Uterus (tissue), 4 donors: ENCODE data around the gene ASB2. TPM values are rescaled to one million over a fixed set of nuclear protein-coding genes. Genes with fewer than 3 reads are reported as not detected.
A peak's percentile ranks its signal among the peaks of the same experiment; 100 is the strongest.

Experiments used
- DNase-seq, 2 donors: peaks; one replicate each; pipeline ENCODE4 v3.0.0-alpha.2; 2019 to 2020
- H3K27ac ChIP-seq, 2 donors: fragments of 200-600 bp; sonication (generic); 1 replicate in 1 of 2; 2 replicates in 1 of 2; pipeline ENCODE4 v1.5.1; 2016 to 2018
- H3K27me3 ChIP-seq, 2 donors: fragments of 200-600 bp; sonication (generic); one replicate each; pipeline ENCODE4 v1.5.1; 2018 to 2019; ENCODE audit warnings: control low read depth in 1 of 2
- H3K36me3 ChIP-seq, 2 donors: fragments of 200-600 bp; sonication (generic); one replicate each; pipeline ENCODE4 v1.5.1; 2019; ENCODE audit warnings: control low read depth in 1 of 2
- H3K4me1 ChIP-seq, 2 donors: fragments of 200-600 bp; sonication (generic); one replicate each; pipeline ENCODE4 v1.5.1; 2018 to 2019; ENCODE audit warnings: control low read depth in 1 of 2
- H3K4me3 ChIP-seq, 2 donors: fragments of 200-600 bp; sonication (generic); 1 replicate in 1 of 2; 2 replicates in 1 of 2; pipeline ENCODE4 v1.5.1; 2018 to 2019; ENCODE audit warnings: mild to moderate bottlenecking in 1 of 2
- H3K9me3 ChIP-seq, 2 donors: fragments of 200-600 bp; sonication (generic); one replicate each; pipeline ENCODE4 v1.5.1; 2019; ENCODE audit warnings: control low read depth in 1 of 2
- POLR2A ChIP-seq, 2 donors: fragments of 450-650 bp; IDR thresholded peaks; one replicate each; pipeline ENCODE4 v1.6.1; 2016; ENCODE audit warnings: antibody characterized with exemption in 2 of 2, mild to moderate bottlenecking in 1 of 2, moderate library complexity in 1 of 2
- intact Hi-C: fragments of 100-400 bp; cut with DNase I; formaldehyde crosslinking; loops from one replicate; pipeline ENCODE4 v1.15.1; 2023; ENCODE audit warnings: low total_unique reads
- total RNA-seq, 4 donors: library from RNA; depleted of rRNA in 3 of 4; stranded (reverse); fragments of >200 nt in 3 of 4; gene quantifications; one replicate each; pipeline versions ENCODE4 v1.1.0 to v1.2.4, GENCODE V29; 2014 to 2023
- TF ChIP-seq, protein P1 (sequence below), 4 experiments: fragments of 200-600 bp in 2 of 4; fragments of 450-650 bp in 2 of 4; sonication (generic) in 2 of 4; IDR thresholded peaks; one replicate each; pipeline ENCODE4 v1.5.1; 2016 to 2019; ENCODE audit warnings: antibody characterized with exemption in 4 of 4, mild to moderate bottlenecking in 2 of 4, moderate library complexity in 1 of 4
- donor health status: DM: yes; HTN: yes; CAD: no.

ASB2 gene
- total RNA-seq, 4 donors from 2014 or later = 11.8 to 84.1 (median 21.0) TPM

DNA sequence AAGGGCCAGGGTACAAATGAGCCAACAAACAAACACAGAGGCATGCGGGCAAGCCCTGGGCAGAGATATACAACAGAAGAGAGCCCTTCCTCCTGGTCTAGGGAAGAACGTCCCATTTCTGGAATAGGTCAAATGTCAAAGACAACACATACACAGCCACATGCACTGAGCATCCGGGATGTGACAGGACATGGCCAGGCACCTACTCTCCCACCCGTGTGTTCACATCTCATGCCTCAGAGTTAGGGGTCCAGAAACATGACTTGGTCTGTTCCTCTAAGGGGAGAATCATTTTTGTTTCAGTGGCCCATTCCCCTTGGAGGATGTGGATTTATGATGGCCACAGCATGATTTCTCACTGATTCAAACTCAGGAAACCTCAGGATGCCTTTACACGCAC lies 801 bp upstream of the ASB2 start:
- DNase-seq = no peak
- H3K9me3 ChIP-seq = no peaks in the 10 kb centered on the region
- no peaks in the 10 kb centered on the region for H3K36me3 ChIP-seq
- intact Hi-C loops = no loop called here
- peaks cover 0 to 4% of the 10 kb centered on the region in 2 donors for H3K4me1 ChIP-seq
- no peak for TF ChIP-seq POLR2A (IDR thresholded peaks at IDR 0.05)
- TF ChIP-seq, protein P1, sequence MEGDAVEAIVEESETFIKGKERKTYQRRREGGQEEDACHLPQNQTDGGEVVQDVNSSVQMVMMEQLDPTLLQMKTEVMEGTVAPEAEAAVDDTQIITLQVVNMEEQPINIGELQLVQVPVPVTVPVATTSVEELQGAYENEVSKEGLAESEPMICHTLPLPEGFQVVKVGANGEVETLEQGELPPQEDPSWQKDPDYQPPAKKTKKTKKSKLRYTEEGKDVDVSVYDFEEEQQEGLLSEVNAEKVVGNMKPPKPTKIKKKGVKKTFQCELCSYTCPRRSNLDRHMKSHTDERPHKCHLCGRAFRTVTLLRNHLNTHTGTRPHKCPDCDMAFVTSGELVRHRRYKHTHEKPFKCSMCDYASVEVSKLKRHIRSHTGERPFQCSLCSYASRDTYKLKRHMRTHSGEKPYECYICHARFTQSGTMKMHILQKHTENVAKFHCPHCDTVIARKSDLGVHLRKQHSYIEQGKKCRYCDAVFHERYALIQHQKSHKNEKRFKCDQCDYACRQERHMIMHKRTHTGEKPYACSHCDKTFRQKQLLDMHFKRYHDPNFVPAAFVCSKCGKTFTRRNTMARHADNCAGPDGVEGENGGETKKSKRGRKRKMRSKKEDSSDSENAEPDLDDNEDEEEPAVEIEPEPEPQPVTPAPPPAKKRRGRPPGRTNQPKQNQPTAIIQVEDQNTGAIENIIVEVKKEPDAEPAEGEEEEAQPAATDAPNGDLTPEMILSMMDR (IDR thresholded peaks at IDR 0.05) = no peak
- no peaks in the 10 kb centered on the region for H3K27me3 ChIP-seq
- peak overlapping the region; percentile 88 to 92 for H3K27ac ChIP-seq
- H3K4me3 ChIP-seq = no peak overlapping the region

DNA sequence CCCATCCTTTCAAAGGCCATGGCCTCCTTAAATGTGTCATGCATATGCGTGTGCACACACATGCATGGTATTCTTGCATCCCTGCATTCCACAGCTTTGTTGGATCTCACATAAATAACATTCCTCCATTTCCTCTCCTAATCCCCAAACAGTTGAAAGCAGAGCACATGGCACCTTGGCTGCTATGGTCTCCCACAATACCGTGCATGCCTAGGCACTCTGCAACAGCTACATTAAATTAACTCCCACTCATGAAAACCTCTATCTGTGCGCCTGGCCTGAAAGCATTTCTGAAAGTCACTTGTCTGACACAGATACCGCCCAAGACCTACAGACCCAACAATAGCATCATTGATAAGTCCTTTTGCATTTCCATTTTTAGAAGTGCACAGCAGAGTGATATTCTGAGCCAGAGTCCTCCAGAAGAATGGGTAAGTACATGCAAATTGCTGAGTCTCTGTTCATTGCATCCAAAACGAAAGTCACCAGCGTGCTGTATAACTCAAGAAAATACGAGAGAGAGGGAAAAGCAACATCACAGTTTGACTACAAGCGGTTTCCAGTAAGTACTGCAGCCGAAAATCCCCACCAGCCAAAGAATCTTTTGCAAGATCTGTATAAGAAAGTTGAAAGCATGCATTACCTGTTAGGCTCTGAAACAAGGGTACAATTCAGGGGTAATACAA lies 436 bp downstream of the ASB2 start:
- TF ChIP-seq, protein P1 (IDR thresholded peaks at IDR 0.05) = no peak
- no peak for TF ChIP-seq POLR2A (IDR thresholded peaks at IDR 0.05)
- peak overlapping the region; percentile 88 to 92 for H3K27ac ChIP-seq
- peaks cover 0 to 7% of the 10 kb centered on the region in 2 donors for H3K4me1 ChIP-seq
- DNase-seq = no peak
- H3K36me3 ChIP-seq = no peaks in the 10 kb centered on the region
- no peaks in the 10 kb centered on the region for H3K27me3 ChIP-seq
- intact Hi-C loops = no loop called here
- peak overlapping the region; percentile 40 to 45 for H3K4me3 ChIP-seq
- no peaks in the 10 kb centered on the region for H3K9me3 ChIP-seq

DNA sequence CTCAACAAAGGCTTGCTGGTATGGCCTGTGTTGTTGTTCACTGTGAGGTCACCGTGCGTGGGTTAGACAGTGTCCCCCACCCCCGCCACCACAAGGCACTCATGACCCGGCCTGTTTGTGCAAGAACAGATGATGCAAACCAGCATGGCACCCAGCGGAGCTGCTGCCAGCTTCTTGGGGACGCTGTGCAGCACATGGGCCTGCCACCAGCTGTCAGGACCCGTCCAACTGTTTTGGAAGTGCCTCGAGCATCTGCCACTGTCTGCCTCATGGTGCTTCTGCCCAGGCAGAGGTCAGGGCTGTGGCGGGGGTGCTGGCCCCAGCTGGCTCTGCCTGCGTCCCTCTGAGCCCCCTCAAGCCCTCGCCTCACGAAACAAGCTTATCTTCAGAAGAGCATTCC lies 1.5 kb downstream of the ASB2 start:
- TF ChIP-seq, protein P1 (IDR thresholded peaks at IDR 0.05) = no peak
- TF ChIP-seq POLR2A (IDR thresholded peaks at IDR 0.05) = no peak
- H3K36me3 ChIP-seq = no peaks in the 10 kb centered on the region
- no peak for DNase-seq
- H3K4me1 ChIP-seq = peaks cover 0 to 11% of the 10 kb centered on the region in 2 donors
- H3K27ac ChIP-seq = peak overlapping the region; percentile 57 to 92
- H3K9me3 ChIP-seq = no peaks in the 10 kb centered on the region
- H3K27me3 ChIP-seq = no peaks in the 10 kb centered on the region
- intact Hi-C loops = no loop called here
- peak overlapping the region; percentile 40 to 45 for H3K4me3 ChIP-seq

DNA sequence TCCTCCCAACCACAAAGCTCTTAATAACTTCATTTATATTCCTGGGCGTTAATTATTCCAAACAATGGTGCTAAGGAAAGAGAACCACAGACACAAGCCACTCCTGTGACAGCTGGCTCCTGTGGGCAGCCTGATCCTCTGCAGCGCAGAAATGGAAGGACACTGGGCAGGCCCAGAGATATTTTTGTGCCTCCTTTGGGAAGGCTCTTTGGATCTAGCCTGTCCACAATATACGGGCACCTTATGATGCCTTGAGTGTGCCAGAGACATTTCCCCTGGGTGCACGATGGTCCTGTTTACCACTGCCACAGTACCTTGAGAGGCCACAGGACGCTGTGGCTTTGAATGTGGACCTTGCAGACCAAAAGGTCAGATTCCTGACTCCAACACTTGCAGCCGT lies 2.1 kb downstream of the ASB2 start:
- Histone ChIP-seq H3K36me3 (no peaks in the 10 kb centered on the region), H3K27me3 (no peaks in the 10 kb centered on the region), H3K4me1 (peaks cover 0 to 11% of the 10 kb centered on the region in 2 donors), H3K9me3 (no peaks in the 10 kb centered on the region), H3K27ac (peak overlapping the region; percentile 57 to 92), H3K4me3 (peak overlapping the region; percentile 40 to 45)
- TF ChIP-seq, protein P1 (IDR thresholded peaks at IDR 0.05) = no peak
- TF ChIP-seq POLR2A (IDR thresholded peaks at IDR 0.05) = no peak
- DNase-seq = no peak
- intact Hi-C loops = no loop called here

DNA sequence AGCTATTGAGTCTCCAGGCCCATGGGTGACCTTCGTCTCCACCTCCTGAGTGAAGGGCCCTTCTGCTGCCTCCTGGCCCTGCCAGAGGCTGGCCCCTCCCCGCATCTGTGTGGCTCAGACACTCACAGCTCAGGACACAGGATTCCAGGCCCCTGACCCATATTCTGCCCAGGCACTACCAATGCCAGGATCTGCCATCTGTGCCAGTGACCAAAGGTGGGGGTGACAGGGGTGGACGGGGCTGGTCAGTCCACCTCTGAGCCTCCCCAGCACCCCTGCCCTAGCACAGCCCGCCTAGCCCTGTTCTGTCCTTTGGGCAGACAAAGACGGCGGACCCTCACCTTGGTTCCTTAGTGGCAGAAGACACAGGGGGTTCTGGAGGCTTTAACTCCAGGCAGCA lies 2.8 kb downstream of the ASB2 start:
- intact Hi-C loops = no loop called here
- Histone ChIP-seq H3K27me3 (no peaks in the 10 kb centered on the region), H3K9me3 (no peaks in the 10 kb centered on the region), H3K4me1 (peaks cover 0 to 11% of the 10 kb centered on the region in 2 donors), H3K36me3 (no peaks in the 10 kb centered on the region), H3K27ac (peak overlapping the region; percentile 57 to 92), H3K4me3 (peak overlapping the region in 1 of 2 donors; percentile 10)
- TF ChIP-seq, protein P1 (IDR thresholded peaks at IDR 0.05) = no peak
- TF ChIP-seq POLR2A (IDR thresholded peaks at IDR 0.05) = no peak
- DNase-seq = no peak
